SHP77 treated with DMSO at 0.1 percent for 48 hours (cell line): ENCODE data around the gene SMARCB1.
"Not testable (repeated sequence)": the region's sequence is repeated elsewhere in the genome, so short reads cannot be mapped to it uniquely, and the experiment has no call there.

Experiments
- DNase-seq: peaks from one replicate; lab custom pipeline; 2025; lab: John Stamatoyannopoulos, UW

SMARCB1 gene

DNA sequence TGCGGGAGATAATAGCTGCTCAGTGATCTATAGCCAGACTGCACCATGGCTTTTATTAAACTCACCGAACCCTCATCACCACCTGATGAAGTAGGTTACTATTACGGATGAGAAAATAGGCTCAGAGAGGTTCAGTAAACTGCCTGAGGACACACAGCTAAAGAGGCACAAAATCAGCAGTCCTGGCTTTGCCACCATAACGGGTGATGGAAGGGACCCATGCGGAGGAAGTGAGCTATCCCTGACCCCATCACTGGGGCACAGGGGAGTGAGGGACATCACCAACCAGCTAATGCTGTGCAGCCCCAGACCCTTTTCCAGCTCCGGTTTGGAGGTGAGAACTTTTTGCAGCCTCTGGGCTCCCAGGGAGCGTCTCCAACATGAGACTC, 59.3 kb downstream of the SMARCB1 start:
- DNase-seq: no peak

DNA sequence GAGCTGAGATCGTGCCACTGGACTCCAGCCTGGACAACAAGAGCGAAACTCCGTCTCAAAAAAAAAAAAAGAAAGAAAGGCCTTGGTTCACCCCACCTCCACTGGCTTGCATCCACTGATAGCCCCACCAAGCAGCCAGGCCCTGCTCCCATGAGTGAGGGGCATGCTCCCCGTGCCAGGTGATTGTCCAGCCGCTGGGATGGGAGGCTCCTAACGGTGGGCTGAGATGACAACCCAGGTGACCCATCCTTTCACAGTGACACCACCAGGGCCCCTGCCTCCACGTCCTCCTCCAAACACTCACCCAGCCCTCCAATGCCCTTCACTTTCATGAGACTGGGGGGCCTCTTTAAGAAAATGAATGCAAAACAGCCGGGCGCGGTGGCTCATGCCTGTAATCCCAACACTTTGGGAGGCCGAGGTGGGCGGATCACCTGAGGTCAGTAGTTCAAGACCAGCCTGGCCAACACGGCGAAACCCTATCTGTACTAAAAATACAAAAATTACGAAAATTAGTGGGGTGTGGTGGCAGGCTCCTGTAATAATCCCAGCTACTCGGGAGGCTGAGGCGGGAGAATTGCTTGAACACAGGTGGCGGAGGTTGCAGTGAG, 60.6 kb downstream of the SMARCB1 start:
- DNase-seq: no peak

DNA sequence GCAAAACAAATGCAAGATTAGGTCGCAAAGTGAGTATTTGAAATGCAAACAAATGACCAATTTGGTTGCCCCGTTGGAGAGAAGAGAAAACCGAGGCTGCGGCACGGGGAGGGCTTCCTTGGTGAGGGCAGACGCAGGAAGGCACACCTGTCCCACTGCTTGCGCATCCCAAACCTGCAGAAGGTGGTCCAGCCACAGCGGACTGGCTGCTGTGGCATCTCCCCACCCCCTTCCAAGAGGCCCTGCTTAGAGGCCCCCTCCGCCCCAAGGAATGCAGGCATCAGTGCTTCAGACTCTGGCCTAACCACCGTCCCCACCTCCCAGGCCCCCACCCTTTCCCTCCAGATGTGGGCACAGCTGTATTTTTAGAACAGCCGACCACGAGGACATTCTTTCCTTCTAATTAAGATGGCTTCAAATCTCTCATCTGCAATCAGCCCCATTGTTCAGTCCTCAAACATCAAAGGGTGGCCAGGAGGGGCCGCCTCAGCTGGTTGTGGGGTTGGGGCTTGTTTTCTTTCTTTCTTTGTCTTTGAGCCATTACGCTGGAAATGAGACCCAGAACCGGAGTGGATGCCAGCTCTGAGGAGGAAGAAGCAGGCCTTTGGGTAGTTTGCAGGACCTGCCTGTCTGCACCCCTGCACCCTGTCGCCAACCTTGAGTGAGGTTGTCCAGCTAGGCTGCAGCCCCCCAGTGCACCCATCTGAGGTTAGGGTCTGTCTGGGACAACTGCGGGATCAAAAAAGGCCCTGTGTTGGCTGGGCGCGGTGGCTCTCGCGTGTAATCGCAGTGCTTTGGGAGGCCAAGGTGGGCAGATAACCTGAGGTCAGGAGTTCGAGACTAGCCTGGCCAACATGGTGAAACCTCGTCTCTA, 61.5 kb downstream of the SMARCB1 start:
- DNase-seq: no peak

DNA sequence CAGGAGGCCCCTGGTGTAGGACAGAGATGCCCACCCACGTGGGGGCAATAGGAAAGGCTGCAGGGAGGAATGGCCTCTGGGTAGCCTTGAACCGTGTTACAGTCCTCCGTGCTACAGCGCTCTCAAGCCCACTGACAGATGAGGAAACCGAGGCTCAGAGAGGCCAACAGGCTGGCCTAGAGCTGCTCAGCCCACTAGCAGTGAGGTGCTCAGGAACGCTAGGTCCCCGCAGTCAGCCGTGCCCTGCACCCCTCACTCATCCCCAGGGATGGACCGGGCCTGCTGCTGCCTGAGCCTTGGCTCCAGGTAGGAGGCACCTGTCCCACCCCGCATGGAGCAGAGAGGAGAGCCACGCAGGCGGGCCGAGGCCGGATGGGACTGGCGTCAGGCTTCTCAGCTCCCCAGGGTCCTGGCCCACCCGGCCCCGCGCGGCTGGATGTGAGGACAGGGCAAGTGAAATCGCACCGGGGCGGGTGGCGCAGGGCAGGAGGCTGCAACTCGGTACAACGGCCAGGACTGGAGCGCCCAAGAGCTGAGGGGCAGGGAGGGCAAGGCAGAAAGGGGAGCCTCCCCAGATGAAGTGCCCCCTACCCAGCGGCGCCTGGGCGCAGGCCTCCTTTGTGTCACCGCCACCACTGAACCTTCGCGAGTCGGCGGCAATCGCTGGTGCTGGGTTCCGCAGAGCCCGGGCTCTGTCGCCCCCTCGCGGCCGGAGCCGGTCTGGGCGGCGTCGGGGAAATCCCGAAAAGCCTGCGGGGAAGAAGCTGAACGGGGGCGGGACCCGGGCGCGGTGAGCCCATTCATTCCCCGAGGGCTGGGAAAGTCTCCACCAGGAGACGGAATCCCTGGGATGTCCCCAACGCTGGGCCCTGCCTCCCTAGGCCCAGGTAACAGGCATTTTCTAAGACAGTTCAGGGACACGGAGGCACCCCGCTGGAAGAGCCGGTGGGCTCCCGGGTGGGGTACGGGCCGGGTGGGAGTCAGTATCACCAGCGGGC, 62.5 kb downstream of the SMARCB1 start:
- DNase-seq: peak; percentile 52

DNA sequence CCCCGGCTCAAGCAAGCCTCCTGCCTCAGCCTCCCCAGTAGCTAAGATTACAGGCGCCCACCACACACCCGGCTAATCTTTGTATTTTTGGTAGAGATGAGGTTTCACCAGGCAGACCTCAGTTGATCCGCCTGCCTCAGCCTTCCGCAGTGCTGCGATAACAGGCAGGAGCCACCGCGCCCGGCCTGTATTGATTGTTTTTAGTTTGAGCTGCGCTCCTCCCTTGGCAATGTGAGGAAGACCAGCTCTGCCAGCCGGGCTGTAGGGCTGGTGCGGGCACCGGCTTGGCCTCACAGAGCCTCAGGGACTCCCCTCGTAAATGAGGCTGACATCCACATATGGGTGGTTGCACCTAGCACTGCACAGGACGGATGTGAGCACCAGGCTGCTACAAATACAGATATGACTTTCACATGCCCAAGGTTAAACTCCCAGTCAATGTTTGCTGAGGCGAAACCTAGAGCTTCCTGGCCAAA, 63.4 kb downstream of the SMARCB1 start:
- DNase-seq: no peak

DNA sequence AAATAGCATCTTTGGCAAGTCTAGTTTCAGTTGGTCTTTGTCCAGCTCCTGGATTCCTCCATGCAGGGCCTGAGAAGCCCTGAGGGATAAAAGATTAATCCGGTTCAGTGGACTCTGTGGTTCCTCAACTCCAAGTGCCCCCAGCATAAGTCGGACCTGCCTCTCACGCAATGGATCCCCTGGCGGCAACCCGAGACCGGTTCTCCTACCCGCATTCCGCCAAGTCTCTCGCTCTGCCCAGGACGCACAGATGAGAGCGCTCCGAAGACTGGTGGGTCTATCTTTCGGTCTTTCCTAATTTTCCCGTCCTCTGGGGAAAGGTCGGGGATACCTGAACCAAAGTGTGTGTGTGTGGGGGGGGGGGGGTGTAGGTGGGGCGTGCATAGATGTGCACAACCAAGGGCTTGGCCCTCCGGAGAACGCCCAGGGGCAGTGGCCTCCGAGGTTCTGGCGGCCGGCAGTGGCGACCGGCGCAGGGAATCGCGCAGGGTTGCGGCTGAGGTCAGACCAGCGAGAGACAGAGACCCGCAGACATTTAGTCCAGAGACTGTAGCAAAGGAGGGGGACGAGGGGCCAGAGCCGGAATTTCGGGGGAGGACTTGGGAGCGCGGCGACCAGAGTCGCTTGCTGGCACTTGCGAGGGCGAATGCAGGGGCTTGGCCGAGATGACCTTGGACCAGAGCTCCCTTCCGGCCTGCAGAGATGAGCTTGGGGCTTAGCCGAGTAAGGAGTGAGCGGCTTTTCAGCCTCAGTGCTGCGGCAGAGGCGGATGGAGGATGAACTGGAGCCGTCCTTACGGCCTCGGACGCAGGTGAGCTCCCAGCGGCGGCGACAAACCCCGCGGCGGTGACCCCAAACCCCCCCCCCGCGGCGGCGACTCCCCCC, 70.2 kb downstream of the SMARCB1 start:
- no peak for DNase-seq

DNA sequence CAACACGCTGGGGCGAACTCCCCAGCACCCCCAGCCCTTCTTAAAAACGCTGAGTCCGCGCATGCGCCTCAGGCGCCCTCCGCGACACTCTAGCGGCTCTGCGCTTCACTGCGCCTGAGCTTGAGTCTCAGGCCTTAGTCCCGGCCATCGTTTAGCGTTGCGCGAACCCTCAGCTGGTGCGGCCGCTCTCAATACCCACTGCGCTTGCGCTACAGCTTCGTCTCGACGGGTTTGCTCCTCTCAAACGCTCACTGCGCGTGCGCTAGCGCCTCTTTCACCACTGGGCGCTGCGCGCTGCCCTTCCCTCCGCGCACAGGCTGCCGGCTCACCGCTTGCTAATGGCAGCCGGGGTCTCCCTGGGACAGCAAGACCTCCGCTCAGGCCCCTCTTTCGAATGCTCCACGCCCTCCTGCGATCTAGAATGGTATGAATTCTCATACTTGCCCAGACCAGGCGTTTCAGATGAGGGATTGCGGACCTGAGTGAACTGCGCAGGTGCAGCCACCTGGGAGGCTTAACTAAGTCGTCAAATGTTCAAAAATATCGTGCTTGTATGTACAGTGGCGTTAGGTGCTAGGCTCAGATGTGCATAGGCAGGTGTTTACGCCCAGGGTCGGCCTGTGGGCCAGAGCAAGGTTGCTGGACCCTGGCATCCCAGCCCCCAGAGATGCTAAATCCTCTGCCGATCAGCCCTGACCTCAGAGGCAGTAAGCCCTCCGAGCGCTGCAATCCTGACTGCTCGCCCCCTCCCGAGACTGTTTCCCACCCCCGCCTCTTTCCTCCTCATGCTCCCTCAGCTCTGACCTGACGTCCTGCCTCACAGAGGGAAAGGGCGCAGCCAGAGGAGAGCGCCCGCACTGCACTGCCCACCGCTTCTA, 71.1 kb downstream of the SMARCB1 start, which contains the start of gene SLC2A11:
TSS of gene SLC2A11 (plus strand) at position 270 of the 878 bp plus-strand sequence. CDS start at position 395, 125 bp downstream.
- DNase-seq: peak; percentile 94

DNA sequence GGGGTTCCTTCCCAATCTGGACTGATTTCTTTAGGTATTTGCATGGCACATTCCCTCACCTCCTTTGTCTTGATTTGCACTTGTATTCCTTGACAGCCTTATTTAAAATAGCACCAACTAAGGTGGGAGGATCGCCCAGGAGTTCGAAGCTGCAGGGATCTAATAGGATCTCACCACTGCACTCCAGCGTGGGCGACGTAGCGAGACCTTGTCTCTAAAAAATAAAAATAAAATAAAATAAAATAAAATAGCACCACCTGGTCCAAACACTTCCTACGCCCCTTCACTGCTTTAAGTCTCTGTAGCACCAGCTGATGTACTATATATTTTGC, 71.7 kb downstream of the SMARCB1 start:
- no peak for DNase-seq

DNA sequence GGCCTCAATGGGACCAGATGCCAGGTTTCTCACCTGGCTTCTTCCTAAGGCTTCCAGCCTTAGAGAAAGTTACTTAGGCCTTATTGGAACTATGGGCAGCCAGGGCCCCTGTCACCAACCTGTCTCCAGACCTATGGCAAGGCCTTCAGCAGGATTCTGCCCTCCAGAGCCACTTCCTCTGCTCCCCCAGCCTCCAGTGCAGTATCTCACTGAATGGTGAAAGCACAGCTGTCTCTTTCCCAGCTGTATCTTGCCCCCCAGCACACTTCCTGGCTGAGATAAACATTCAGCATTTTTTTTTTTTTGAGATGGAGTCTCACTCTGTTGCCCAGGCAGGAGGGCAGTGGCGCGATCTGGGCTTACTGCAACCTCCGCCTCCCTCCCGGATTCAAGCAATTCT, 72.4 kb downstream of the SMARCB1 start:
- no peak for DNase-seq

DNA sequence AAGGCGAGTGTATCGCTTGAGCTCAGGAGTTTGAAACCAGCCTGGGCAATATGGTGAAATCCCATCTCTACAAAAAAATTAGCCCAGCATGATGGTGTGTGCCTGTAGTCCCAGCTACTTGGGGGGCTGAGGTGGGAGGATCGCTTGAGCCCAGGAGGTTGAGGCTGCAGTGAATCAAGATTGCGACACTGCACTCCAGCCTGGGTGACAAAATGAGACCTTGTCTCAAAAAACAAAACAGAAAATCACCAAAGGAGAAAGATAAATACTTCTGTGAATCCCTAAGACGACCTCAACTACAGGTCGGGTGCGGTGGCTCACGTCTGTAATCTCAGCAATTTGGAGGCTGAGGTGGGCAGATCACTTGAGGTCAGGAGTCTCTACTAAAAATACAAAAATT, 73.4 kb downstream of the SMARCB1 start:
- DNase-seq: not testable (repeated sequence)

DNA sequence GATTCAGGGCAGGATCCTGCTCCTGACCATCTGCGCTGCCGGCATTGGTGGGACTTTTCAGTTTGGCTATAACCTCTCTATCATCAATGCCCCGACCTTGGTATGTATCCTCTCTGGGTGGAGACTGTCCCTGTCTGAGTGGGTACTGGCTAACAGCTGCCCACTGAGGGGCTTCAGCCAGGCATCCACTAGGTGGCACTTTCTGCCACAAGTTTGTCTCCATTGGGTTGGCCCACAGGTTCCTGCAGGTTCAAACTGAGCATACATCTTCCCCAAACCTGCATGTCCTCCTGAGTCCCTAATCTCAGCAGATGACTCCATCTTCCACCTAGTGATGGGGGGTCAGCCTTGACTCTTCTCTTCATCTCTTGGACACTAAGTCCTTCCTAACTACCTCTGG, 75.3 kb downstream of the SMARCB1 start:
- DNase-seq: peak; percentile 17

DNA sequence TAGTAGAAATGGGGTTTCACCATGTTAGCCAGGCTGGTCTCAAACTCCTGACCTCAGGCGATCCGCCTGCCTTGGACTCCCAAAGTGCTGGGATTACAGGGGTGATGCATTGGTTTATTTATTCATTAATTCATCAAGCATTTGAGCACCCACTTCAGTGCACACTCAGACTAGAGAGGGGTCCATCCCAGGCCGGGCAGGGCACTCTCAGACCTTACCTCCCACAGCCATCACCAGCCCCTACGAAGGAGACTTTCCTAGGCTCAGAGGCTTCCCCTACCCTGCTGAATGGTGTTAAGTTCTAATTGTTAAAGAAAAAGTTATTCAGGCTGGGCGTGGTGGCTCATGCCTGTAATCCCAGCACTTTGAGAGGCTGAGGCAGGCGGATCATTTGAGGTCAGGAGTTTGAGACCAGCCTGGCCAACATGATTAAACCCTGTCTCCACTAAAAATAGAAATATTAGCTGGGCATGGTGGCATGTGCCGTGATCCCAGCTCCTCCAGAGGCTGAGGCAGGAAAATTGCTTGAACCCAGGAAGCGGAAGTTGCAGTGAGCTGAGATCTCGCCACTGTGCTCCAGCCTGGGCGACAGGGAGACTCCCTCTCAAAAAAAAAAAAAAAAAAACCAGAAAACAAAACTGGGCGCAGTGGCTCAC, 77.9 kb downstream of the SMARCB1 start:
- not testable (repeated sequence) for DNase-seq

DNA sequence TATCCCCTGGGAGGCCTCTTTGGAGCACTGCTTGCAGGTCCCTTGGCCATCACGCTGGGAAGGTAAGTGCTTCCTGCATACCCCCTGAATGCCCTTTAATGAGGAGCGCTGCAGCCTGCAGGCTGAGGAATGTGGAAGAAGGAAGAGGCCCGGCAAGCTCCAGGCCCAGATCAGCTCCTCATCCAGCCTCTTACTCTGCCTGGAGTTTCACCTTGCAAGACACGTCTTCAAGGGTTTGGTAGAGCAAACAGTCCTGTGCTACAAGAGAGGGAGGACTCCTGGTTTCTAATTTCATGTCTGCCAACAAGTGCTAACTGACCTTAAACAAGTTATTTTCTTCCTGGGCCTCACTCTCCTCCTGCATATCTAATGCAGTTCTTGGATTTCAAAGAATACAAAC, 81.8 kb downstream of the SMARCB1 start:
- DNase-seq: no peak

DNA sequence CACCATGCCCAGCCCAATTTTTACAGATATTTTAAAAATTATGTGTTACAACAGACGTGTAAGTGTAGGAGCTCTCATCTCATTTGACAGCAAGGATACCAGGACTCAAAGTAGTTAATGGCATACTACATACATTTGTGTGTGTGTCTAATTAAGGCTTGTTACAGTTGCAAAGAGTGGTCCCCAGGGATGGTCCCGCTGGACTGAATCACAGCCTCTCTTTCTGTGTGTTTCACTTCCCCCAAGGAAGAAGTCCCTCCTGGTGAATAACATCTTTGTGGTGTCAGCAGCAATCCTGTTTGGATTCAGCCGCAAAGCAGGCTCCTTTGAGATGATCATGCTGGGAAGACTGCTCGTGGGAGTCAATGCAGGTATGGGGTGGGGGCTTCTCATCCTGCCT, 88.1 kb downstream of the SMARCB1 start:
- DNase-seq: no peak

DNA sequence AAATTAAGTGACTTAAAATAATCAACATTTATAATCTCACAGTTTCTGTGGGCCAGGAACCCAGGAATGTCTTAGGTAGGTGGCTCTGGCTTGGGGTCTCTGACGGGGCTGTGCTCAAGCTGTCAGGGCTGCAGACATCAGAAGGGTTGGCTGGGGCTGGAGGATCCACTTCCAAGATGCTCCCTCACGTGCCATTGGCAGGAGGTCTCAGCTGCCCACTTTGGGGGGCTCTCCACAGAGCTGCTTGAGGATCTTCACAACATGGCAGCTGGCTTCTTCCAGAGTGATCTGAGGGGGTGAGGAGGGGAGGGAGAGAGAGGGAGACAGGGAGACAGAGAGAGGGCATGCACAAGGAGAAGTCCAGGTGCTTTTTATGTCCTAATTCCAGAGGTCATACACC, 89.0 kb downstream of the SMARCB1 start:
- DNase-seq: no peak

DNA sequence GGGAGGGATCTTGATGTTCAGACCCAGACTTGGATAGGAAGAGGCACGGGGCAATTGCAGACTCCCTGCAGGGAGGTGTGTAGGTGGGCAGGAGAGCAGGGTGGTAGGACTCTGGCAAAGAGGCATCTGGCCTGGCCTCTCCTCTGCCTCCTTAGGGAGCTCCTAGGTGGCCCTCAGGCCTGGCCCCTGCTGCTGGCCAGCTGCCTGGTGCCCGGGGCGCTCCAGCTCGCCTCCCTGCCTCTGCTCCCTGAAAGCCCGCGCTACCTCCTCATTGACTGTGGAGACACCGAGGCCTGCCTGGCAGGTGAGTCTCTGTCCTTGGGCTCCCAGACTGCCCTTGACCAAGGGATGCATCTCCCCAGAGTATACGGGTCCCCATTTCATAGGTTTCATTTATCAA, 90.8 kb downstream of the SMARCB1 start:
- no peak for DNase-seq

DNA sequence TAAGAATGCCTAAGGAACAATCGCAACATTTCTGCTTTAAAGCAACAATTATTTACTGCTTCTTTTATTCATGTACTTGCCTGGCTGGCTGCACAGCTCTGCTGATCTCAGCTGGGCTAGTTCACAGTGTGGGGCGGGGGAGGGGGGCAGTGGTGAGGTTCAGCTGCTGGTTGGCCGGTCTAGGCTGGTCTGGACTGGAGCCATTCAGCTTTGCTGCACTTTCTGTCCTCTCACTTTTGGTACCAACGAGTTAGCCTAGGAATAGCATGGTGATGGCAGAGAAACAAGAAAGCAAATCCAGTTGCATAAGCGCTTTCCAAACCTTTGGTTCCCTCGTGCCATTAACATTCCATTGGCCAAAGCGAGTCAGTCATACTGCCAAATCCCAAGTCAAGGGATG, 91.5 kb downstream of the SMARCB1 start:
- no peak for DNase-seq

DNA sequence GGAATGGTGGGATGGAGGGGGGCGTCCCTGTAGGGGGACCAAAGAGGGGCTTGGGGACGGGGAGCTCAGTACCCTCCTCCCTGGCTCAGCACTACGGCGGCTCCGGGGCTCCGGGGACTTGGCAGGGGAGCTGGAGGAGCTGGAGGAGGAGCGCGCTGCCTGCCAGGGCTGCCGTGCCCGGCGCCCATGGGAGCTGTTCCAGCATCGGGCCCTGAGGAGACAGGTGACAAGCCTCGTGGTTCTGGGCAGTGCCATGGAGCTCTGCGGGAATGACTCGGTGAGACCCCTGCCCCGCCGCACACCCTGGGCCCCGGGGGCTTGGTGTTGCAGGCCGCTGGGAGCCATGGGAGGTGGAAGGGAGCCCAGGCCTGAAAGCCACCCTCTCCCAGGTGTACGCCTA, 95.6 kb downstream of the SMARCB1 start:
- DNase-seq: no peak

DNA sequence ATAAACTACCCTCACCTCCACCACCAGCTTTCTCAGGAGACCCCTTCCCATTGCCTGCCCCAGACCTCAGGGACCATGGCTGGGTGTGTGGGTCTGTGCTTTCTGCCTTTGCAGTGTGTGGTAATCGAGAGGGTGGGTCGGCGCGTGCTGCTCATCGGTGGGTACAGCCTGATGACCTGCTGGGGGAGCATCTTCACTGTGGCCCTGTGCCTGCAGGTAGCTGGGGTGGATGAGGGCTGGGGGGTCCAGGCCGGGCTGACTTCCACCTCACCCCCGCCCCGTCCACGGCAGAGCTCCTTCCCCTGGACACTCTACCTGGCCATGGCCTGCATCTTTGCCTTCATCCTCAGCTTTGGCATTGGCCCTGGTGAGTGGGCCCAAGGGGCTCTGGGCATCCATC, 96.9 kb downstream of the SMARCB1 start:
- DNase-seq: no peak

DNA sequence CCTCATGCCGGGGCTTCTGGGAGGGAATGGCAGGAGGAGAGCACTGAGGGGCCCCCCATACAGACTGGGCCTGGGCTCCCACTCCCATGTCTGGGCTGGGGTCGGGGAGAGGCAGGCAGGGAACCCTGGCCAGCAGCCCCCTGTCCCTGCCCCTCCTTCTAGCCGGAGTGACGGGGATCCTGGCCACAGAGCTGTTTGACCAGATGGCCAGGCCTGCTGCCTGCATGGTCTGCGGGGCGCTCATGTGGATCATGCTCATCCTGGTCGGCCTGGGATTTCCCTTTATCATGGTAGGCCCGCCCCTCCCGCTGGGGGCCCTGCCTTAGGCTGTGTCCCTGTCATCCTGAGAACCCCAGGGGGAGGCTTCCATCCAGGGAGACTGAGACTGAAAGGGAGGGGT, 97.4 kb downstream of the SMARCB1 start:
- no peak for DNase-seq
